Cortex of kidney (tissue), 1 donor: ENCODE measurements around the gene MAP4K3.

Experiments
- DNase-seq: peaks from one replicate; lab custom pipeline; 2025; lab: John Stamatoyannopoulos, UW

The MAP4K3 gene

GRCh38 chr2:39443009-39443408, 5.9 kb upstream of the MAP4K3 start:
- no peak for DNase-seq

- DNase-seq = no peak
These were observed 624 bp upstream of the MAP4K3 start for GRCh38 chr2:39437522-39438296.

- no peak for DNase-seq
These were observed 1.1 kb downstream of the MAP4K3 start for GRCh38 chr2:39435741-39436591.

- DNase-seq = no peak
These were observed 1.9 kb downstream of the MAP4K3 start for GRCh38 chr2:39435234-39435633.

GRCh38 chr2:39434233-39434897, 2.7 kb downstream of the MAP4K3 start:
- no peak for DNase-seq

GRCh38 chr2:39433586-39434195, 3.4 kb downstream of the MAP4K3 start:
- no peak for DNase-seq

- DNase-seq = no peak
These were observed 4.4 kb downstream of the MAP4K3 start for GRCh38 chr2:39432701-39433100.

GRCh38 chr2:39431592-39432316, 5.3 kb downstream of the MAP4K3 start:
- DNase-seq = no peak

GRCh38 chr2:39429746-39430145, 7.3 kb downstream of the MAP4K3 start:
- no peak for DNase-seq

GRCh38 chr2:39424951-39425350, 12.1 kb downstream of the MAP4K3 start:
- no peak for DNase-seq

- no peak for DNase-seq
These were observed 14.4 kb downstream of the MAP4K3 start for GRCh38 chr2:39422700-39423099.

- DNase-seq = no peak
These were observed 15.7 kb downstream of the MAP4K3 start for GRCh38 chr2:39421354-39421753.

- DNase-seq = no peak
These were observed 17.5 kb downstream of the MAP4K3 start for GRCh38 chr2:39419282-39420223.

- DNase-seq = no peak
These were observed 18.6 kb downstream of the MAP4K3 start for GRCh38 chr2:39418491-39418890.

- DNase-seq = no peak
These were observed 20.9 kb downstream of the MAP4K3 start for GRCh38 chr2:39416140-39416539.

GRCh38 chr2:39413063-39413737, 23.9 kb downstream of the MAP4K3 start:
- DNase-seq = no peak

GRCh38 chr2:39411181-39411944, 25.7 kb downstream of the MAP4K3 start:
- DNase-seq = no peak

GRCh38 chr2:39409697-39410389, 27.2 kb downstream of the MAP4K3 start:
- no peak for DNase-seq
